Keratinocyte (primary cell): Measurements from ENCODE around the gene RNF148. TPM values are rescaled to one million over a fixed set of nuclear protein-coding genes. Genes with fewer than 3 reads are reported as not detected.

ENCODE experiments used
- DNase-seq: peaks from one replicate; pipeline ENCODE4 v3.0.0-alpha.2; 2011; ENCODE audit warnings: low read depth, missing footprints, low spot score
- FAIRE-seq: peaks from 2 replicates; lab custom pipeline; 2011; peaks lifted over from hg19 to GRCh38; lab: Jason Lieb, UNC
- H2AFZ ChIP-seq: 2 replicates; pipeline ENCODE4 v1.6.0; 2012; ENCODE audit warnings: low read length, control low read depth, inconsistent platforms; ENCODE audit not compliant: control insufficient read depth
- H3K27ac ChIP-seq: 2 replicates; pipeline ENCODE4 v1.5.1; 2011; ENCODE audit warnings: low read length; ENCODE audit not compliant: control insufficient read depth, insufficient read depth
- H3K27me3 ChIP-seq: 3 replicates; pipeline ENCODE4 v1.6.0; 2011; ENCODE audit warnings: low read length; ENCODE audit not compliant: control insufficient read depth, insufficient read depth; ENCODE audit errors: extremely low read depth
- H3K36me3 ChIP-seq, 2 experiments: 2 replicates in 1 of 2; 3 replicates in 1 of 2; pipeline ENCODE4 v1.5.1; 2011; ENCODE audit warnings: low read length in 2 of 2, mild to moderate bottlenecking in 1 of 2; ENCODE audit not compliant: control insufficient read depth in 2 of 2, insufficient read depth in 2 of 2; ENCODE audit errors: extremely low read depth in 1 of 2
- H3K4me1 ChIP-seq: 3 replicates; pipeline ENCODE4 v1.5.1; 2011; ENCODE audit warnings: low read length; ENCODE audit not compliant: control insufficient read depth, insufficient read depth; ENCODE audit errors: extremely low read depth
- H3K4me2 ChIP-seq: 3 replicates; pipeline ENCODE4 v1.6.0; 2011; ENCODE audit warnings: low read depth, low read length; ENCODE audit not compliant: control insufficient read depth, insufficient read depth; ENCODE audit errors: extremely low read depth
- H3K4me3 ChIP-seq, 3 experiments: fragments of 200-600 bp in 1 of 3; sonication (generic) in 1 of 3; 2 replicates in 2 of 3; 3 replicates in 1 of 3; pipeline ENCODE4 v1.5.1; 2011 to 2016; ENCODE audit warnings: low read length in 3 of 3, mild to moderate bottlenecking in 3 of 3, control low read depth in 2 of 3, inconsistent platforms in 1 of 3, low read depth in 1 of 3, mixed read lengths in 1 of 3, mixed run types in 1 of 3, moderate library complexity in 1 of 3; ENCODE audit not compliant: control insufficient read depth in 2 of 3, insufficient read depth in 2 of 3; ENCODE audit errors: extremely low read depth in 1 of 3
- H3K79me2 ChIP-seq: 2 replicates; pipeline ENCODE4 v1.6.0; 2012; ENCODE audit warnings: low read length; ENCODE audit not compliant: control insufficient read depth, insufficient read depth
- H3K9ac ChIP-seq: 3 replicates; pipeline ENCODE4 v1.6.0; 2011; ENCODE audit warnings: low read length; ENCODE audit not compliant: control insufficient read depth, insufficient read depth; ENCODE audit errors: extremely low read depth
- H3K9me1 ChIP-seq: 3 replicates; pipeline ENCODE4 v1.6.0; 2011; ENCODE audit warnings: low read length; ENCODE audit not compliant: control insufficient read depth, insufficient read depth; ENCODE audit errors: extremely low read depth
- H3K9me3 ChIP-seq: 2 replicates; pipeline ENCODE4 v1.5.1; 2012; ENCODE audit warnings: low read depth, low read length; ENCODE audit not compliant: control insufficient read depth
- H4K20me1 ChIP-seq: 3 replicates; pipeline ENCODE4 v1.6.0; 2011; ENCODE audit warnings: low read length; ENCODE audit not compliant: control insufficient read depth, insufficient read depth; ENCODE audit errors: extremely low read depth
- EZH2 ChIP-seq: IDR thresholded peaks from one replicate; pipeline ENCODE4 v1.6.1; 2012; ENCODE audit warnings: inconsistent platforms, mild to moderate bottlenecking, low read length, moderate library complexity
- dilution Hi-C: fragments of 300-500 bp; cut with MboI; formaldehyde crosslinking; loops from one replicate; pipeline ENCODE4 v1.7.0; 2020; ENCODE audit warnings: low sequenced_read_pairs; ENCODE audit not compliant: extremely low pct_ligation_motif_present
- polyA plus RNA-seq, 5 experiments: library from polyadenylated mRNA; depleted of rRNA in 3 of 5; stranded (reverse) in 3 of 5; stranded (forward) in 1 of 5; unstranded in 1 of 5; fragments of >200 nt; gene quantifications; 1 replicate in 1 of 5; 2 replicates in 3 of 5; 3 replicates in 1 of 5; pipeline versions ENCODE4 v1.2.1 to v1.2.3, GENCODE V29; 2011 to 2012; ENCODE audit warnings: missing spikeins in 2 of 5, low read depth in 1 of 5, low replicate concordance in 1 of 5
- TF ChIP-seq, protein P1 (sequence below), 3 experiments: IDR thresholded peaks in 1 of 3; conservative IDR thresholded peaks in 1 of 3; optimal IDR thresholded peaks in 1 of 3; 2 replicates in 2 of 3; 3 replicates in 1 of 3; pipeline versions ENCODE3 to v1.5.1; 2011; ENCODE audit warnings: low read length in 3 of 3, mild to moderate bottlenecking in 3 of 3, moderate library complexity in 2 of 3, control low read depth in 1 of 3, inconsistent platforms in 1 of 3; ENCODE audit not compliant: insufficient read depth in 2 of 3; ENCODE audit errors: extremely low read depth in 1 of 3

The RNF148 gene
- polyA plus RNA-seq, 1 donor (not counting 4 experiments of a cell fraction or from before 2014, with no cell fraction given): not detected

DNA sequence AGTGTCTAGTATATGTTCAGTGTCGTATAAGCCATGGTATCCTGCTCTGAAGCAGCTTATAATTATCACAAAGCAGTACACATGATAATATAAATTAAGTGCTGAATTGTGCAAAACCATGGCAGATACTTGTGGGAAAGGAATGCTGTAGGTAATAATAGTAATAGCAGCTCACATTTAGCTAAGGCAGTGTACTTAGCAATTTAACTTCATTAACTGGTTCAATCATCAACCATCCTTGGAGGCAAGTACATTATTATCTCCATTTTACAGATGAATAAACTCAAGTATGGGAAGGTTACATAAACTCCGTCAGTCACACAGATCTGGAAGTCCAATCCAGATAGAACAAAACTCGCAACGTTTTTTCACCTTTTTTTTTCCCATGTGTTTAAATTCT, 21.6 kb upstream of the RNF148 start:
- no peak for DNase-seq
- FAIRE-seq: no peak
- H3K79me2 ChIP-seq: no peaks in the 10 kb centered on the region
- no peaks in the 10 kb centered on the region for H4K20me1 ChIP-seq
- H3K9me1 ChIP-seq: no peaks in the 10 kb centered on the region
- dilution Hi-C loops: no loop called here
- no peaks in the 10 kb centered on the region for H3K9me3 ChIP-seq
- H3K27ac ChIP-seq: no peak overlapping the region
- H3K4me2 ChIP-seq: no peak overlapping the region
- H2AFZ ChIP-seq: no peak overlapping the region
- H3K27me3 ChIP-seq: no peaks in the 10 kb centered on the region
- TF ChIP-seq, protein P1, sequence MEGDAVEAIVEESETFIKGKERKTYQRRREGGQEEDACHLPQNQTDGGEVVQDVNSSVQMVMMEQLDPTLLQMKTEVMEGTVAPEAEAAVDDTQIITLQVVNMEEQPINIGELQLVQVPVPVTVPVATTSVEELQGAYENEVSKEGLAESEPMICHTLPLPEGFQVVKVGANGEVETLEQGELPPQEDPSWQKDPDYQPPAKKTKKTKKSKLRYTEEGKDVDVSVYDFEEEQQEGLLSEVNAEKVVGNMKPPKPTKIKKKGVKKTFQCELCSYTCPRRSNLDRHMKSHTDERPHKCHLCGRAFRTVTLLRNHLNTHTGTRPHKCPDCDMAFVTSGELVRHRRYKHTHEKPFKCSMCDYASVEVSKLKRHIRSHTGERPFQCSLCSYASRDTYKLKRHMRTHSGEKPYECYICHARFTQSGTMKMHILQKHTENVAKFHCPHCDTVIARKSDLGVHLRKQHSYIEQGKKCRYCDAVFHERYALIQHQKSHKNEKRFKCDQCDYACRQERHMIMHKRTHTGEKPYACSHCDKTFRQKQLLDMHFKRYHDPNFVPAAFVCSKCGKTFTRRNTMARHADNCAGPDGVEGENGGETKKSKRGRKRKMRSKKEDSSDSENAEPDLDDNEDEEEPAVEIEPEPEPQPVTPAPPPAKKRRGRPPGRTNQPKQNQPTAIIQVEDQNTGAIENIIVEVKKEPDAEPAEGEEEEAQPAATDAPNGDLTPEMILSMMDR (optimal IDR thresholded peaks at IDR 0.05 in 1 of 3, IDR thresholded peaks at IDR 0.05 in 1 of 3, conservative IDR thresholded peaks at IDR 0.05 in 1 of 3; ENCODE audit: extremely low read depth in 1 of 3, insufficient read depth in 2 of 3, low read length in 3 of 3): no peak
- no peak for TF ChIP-seq EZH2
- H3K9ac ChIP-seq: no peak overlapping the region
- no peaks in the 10 kb centered on the region for H3K36me3 ChIP-seq
- no peaks in the 10 kb centered on the region for H3K4me1 ChIP-seq
- no peak overlapping the region for H3K4me3 ChIP-seq

DNA sequence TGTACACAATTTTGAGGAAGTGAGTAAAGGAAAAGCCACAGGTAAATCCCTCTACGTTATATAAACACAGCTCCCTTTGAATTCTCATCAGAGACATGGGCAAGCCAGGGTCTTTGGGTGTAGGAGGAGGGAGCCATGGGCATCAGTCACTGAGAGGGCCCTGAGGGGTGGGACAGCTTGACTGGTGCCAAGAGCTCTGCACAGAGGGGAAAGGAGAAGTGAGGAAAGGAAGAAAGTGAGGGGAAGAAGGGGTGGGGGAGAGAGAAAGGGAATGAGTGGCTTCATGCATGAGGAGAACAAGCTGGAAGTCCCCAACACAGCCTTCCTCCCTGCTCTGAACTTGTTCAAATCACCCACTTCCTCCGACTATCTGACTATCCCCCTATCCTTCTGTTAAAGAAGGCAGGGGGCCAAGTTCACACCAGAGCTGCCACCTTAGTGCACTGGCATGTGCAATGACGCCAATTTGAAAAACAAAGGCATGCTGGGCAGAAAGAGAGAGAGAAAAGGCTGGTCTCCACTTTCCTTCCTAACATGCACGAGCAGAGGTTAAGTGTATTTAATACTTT, 16.4 kb upstream of the RNF148 start:
- Histone ChIP-seq H3K27ac (no peak overlapping the region), H3K79me2 (no peaks in the 10 kb centered on the region), H2AFZ (no peak overlapping the region), H4K20me1 (no peaks in the 10 kb centered on the region), H3K9ac (no peak overlapping the region), H3K4me1 (no peaks in the 10 kb centered on the region), H3K36me3 (no peaks in the 10 kb centered on the region), H3K27me3 (no peaks in the 10 kb centered on the region), H3K4me3 (no peak overlapping the region), H3K9me3 (no peaks in the 10 kb centered on the region), H3K4me2 (no peak overlapping the region), H3K9me1 (no peaks in the 10 kb centered on the region)
- dilution Hi-C loops: no loop called here
- DNase-seq (no peak), FAIRE-seq (no peak)
- TF ChIP-seq, protein P1 (optimal IDR thresholded peaks at IDR 0.05 in 1 of 3, IDR thresholded peaks at IDR 0.05 in 1 of 3, conservative IDR thresholded peaks at IDR 0.05 in 1 of 3; ENCODE audit: extremely low read depth in 1 of 3, insufficient read depth in 2 of 3, low read length in 3 of 3): no peak
- no peak for TF ChIP-seq EZH2
